Stimulated activated CD8-positive, alpha-beta memory T cell treated with anti-CD3 and anti-CD28 coated beads, Interleukin-15, amount 100 ng/mL, for 48 hours (primary cell): Measurements from ENCODE around the gene NOX3.

Source experiments
- DNase-seq, 2 donors: peaks; one replicate each; pipeline ENCODE4 v3.0.0-alpha.2; 2020; ENCODE audit warnings: low read depth in 2 of 2

Gene NOX3

GRCh38 chr6:155436981-155437749 is 18.5 kb downstream of the NOX3 start:
- DNase-seq, result no peak

GRCh38 chr6:155434829-155435423 is 20.7 kb downstream of the NOX3 start:
- no peak for DNase-seq

DNA sequence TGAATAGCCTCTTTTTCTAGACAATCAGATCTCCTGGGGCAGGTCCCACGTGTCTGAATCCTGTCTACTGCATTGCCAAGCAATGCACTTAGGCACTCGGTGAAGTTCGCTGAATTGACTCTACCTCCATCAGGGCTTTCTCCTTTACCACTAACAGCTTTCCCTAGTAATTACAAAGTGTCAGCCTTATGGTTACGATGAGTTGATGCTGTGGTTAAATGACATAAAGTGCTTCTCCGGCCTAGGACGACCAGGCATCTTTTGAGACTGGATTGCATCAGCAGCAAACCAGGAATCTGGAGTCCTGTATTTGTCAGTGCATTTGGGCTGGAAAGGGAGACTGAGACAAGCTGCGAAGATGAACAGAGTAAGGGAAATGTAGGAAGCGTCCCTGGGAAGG is 21.5 kb downstream of the NOX3 start:
- no peak for DNase-seq

- no peak for DNase-seq
These were observed 23.3 kb downstream of the NOX3 start for GRCh38 chr6:155432293-155432692.

- no peak for DNase-seq
These were observed 26.2 kb downstream of the NOX3 start for GRCh38 chr6:155429321-155429893.

GRCh38 chr6:155426408-155426945 is 29.2 kb downstream of the NOX3 start:
- DNase-seq, result no peak

GRCh38 chr6:155424181-155424580 is 31.5 kb downstream of the NOX3 start:
- no peak for DNase-seq

- no peak for DNase-seq
These were observed 33.0 kb downstream of the NOX3 start for GRCh38 chr6:155422635-155423034.

DNA sequence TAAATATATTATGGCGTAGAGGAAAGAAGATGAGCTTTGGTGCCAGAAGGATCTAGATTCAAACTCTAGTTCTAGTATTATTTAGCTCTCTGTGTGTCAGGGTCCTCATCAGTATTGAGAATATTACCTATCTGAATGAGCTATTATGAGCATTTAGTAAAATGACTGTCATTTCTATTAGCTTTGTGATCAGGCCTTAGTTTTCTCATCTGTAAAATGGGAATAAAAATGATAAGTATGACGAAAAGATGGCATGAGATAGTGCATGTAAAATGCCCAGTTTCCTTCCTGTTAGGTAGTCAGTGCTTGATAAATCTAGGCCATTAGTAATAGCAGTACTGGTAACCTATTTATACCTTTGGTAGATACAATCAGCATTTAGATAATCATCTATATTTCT is 35.1 kb downstream of the NOX3 start:
- no peak for DNase-seq

DNA sequence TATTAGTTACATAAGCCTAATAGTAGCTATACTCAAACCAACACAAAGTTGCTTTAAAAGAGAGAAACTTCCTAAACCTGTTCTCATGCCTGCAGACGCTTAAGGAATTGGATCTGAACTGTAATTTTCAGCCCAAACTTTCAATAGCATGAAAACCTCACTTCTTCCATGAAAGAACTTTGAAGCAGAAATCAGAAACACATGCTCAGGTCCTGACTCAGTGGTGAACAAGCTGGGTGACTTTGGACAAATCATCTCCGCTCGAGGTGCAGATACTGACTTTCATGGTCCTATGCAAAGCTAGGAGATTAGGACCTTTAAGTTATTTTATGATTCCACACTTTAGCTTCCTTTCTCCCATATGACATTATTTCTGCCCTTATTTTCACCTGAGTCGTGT is 36.5 kb downstream of the NOX3 start:
- DNase-seq, result no peak

GRCh38 chr6:155418017-155418761 is 37.5 kb downstream of the NOX3 start:
- DNase-seq, result peak; percentile 44 to 57

GRCh38 chr6:155417454-155417853 is 38.2 kb downstream of the NOX3 start:
- no peak for DNase-seq

DNA sequence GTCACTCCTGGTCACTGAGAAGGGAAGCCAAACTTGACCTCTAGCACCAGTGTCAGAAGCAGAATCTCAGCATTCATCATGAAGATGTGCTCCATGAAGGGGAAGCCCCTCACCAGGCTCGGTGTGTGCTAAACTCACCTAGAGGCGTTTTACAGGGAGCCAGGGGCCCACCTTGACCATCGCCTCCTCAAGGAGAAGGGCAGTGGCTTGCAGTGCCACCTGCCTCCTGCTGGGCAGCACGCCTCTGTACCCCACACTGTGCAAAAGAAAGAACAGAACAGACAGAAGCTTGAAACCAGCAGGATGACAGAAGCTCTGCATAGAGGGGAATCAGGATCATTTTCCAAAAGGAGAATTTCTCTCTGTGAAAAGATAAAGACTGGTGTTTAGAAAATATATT is 39.7 kb downstream of the NOX3 start:
- no peak for DNase-seq

GRCh38 chr6:155414049-155414448 is 41.6 kb downstream of the NOX3 start:
- DNase-seq, result no peak

DNA sequence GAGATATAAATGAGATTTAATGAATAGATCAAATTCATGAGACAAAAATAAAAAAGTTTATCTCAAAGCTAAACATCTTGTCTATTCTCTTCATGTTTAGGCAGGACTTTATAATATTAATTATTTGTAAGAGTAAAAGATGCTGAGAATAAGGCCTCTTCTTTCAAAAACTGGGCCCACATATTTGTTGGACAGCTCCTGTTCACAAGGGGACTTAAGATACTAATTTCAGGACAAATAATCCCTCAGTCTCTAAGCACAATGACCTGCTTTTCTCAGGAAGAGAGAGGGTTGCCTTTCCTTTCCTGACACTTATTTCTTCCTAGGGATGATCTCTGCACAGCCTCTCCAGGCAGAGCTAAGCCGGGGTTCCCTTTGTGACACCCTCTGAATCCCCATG is 43.3 kb downstream of the NOX3 start:
- DNase-seq, result no peak

DNA sequence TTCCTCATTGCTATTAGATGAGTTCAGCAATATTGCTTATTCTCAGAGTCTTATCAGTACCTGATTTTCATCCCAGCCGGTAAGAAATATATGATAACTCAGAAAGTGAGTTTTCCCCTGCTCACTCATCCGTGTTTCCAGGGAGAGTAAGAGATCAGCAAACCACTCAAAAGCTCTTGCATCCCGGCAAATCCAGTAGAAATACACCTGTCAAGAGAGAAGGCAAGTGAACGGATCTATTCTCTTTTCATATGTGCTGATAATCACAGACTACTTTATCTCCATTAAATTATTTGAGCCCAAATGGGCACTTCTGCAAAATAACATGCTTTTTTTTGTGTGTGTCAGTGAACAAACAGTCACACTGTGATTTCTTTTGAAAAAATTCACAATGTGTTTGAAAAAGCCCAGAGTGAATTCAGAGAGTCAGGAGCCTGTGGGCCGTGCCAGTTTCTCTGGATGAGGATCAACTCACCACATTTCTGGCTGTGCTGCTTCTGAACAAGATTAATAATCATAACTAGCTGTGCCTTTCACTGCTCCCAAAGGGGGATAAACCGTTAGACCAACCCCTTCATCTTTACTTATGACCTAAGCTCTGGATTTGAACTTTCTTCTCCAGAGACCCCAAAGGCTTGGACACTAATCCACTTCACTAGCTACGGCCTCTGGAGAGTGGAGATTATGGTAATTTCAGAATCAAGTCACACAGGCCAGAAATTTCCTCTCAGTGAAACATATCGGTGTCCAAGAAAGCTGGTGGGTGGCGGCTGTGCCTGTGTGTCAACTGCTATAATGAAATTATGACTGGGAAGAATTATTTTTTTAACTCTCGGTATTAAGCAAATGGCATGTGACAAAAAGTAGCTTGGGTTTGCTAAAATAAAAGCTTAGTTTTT is 44.2 kb downstream of the NOX3 start:
- DNase-seq, result no peak

GRCh38 chr6:155409391-155409790 is 46.2 kb downstream of the NOX3 start:
- no peak for DNase-seq

DNA sequence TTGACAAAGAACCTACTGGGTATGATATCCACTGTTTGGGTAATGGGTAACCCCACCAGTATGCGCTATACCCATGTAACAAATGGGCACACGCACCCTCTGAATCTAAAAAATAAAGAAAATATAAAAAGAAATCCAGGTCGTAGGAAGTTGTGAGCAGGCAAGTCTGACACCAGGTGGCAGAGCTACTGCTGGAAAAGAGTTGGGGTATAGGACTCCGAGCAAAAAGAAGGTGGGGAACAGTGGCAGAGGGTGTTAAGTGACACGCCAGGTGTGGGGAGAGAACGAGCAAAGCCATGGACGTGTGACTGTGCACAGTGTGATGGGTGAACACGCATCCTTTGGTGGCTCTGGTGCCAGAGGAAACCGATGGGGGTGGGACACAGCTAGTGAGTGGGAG is 46.7 kb downstream of the NOX3 start:
- DNase-seq, result no peak

DNA sequence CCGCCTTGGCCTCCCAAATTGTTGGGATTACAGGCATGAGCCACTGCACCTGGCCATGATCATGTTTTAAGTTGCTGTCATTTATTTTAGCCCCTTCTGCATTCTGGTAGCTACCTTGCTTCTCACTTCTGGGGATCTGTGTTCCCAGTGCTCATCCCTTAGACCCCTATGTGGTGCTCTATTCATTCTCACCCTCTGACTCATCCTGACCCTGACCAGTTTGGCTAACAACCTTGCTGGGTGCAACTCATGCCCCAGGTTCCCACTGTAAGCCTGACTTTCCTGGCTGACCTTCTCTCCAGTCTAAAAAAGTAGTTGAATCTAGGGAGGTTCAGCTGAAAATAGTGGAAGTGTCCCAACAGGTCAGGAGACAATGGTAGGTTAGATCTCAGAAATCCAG is 47.4 kb downstream of the NOX3 start:
- no peak for DNase-seq

DNA sequence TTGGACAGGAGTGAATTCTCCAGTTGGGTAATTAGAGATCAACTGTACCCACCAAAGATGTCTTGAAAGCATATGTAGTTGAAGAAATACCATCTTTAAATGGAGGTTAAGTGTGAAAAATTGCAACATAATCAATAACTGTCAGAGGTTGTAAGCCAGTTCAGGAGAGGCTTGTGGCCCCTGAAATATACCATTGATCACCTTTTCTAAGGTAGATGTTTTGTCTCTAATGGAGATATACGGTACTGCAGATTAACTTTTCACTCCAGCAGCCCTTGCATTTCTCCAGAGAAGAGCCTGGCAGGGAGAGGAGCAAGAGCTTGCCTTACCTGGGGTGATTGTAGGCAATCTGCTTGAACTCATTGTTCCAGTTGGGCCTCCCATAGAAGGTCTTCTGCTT is 48.8 kb downstream of the NOX3 start:
- no peak for DNase-seq

DNA sequence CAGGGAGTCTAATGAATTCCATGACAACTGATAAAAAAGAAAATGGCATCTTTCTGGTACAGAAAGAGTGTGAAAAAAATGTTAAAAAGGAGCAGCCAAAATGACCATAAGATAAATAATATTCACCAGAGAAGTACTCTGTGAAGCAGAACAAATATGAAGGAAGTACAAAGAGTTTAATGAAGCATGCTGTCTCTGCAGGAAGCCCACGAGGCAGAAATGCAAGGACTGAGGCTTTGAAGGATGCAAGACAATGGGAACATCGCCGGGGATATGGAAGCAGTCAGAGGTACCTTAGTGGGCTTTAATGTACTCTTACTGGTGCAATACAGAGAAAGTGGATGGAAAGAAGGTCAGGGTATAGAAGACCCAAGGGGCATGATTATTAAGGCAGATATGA is 50.7 kb downstream of the NOX3 start:
- DNase-seq, result no peak
